ENCODE measurements around the gene EIPR1.
A peak's percentile ranks its signal among the peaks of the same experiment; 100 is the strongest.

The EIPR1 gene

DNA sequence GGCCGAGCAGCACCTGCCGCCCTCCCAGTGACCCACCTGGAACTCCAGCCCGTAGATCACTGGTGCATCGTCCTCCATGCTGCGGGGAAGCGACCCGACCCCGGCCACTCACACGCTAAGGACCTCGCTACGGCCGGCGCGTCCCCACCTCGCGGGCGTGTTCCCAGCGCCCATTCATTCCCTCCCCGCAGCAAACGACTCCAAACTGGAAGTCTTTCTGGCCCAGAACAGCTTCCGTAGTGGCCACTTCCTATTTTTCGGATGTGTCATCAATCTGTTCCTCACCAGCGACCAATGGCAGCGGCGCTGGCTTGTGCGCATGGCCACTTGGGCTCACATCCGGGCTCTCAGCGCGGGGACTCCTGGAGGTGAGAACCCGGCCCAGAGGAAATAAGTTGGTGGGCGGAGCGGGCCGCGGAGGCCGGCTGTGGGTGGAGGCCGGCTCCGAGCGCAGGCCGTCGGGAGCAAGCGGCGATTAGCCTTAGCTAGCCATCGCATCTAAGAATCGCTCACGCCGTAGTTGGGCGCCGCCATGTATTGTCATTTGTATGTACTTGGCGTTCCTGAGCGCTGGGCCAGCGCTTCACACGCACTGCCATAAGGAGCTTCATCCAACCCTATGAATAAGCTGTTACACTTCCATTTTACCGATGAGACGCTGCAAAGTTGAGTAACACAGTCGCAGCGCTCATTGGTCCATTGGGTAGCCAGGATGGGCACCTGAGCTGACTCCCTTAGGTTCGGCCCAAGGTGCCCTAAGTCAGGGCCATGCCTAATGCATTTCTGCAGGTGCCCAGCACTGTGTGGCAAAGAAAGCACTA lies at the start of gene EIPR1:
TSS of gene EIPR1 (minus strand) at position 207 of the 821 bp plus-strand sequence. CDS start at position 78, 129 bp downstream.
- peak; percentile 98 for DNase-seq

DNA sequence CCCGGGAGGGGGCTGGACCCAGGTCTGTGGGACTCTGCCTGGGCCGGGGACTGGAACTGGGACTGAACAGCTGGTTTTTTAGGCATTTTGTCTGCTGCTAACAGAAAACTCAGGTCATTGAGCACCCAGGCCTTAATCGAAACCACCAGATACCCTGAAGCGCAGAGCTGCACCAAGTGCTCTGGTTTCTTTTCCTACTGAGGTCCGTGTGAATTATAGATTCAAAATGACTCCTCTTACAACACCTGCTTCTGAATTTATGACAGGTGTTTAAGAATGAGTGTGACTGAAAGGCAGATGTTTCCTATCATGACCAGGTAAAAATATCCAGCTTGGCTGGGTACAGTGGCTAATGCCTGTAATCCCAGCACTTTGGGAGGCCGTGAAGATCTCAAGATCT lies 49.7 kb upstream of the EIPR1 start:
- DNase-seq: no peak

GRCh38 chr2:3426615-3427014 lies 49.0 kb upstream of the EIPR1 start:
- DNase-seq: no peak

- no peak for DNase-seq
Measured at GRCh38 chr2:3424171-3424795, 46.7 kb upstream of the EIPR1 start.

GRCh38 chr2:3423492-3424170 lies 46.0 kb upstream of the EIPR1 start:
- DNase-seq: peak; percentile 91

DNA sequence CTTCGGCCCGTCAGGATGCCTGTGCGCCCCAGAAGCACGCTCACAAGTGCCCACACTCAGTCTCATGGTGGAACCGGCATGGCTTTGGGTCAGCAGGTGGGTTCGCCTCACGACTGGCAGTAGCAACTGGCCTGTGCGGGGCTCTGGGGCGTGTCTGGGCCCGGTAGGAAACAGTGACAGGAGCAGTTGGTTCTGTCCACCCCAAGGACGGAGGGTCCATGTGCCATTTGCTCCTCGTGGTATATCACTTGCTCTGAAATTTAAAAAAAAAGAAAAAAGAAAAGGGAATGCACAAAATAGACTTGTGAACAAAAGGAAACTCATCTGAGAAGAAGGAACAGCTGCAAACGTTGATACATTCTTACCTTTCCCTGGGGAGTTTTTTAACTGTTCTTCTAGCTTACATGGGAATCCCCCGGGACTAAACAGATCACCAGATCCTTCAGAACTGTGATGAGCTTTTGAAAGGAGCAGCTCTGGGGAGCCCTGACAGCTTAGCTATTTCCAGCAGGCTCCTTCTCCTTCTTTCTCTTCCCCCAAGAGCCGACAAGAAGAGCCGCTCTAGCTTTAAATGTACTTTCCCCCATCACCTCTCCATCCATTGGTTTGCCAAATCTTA lies 44.7 kb upstream of the EIPR1 start:
- no peak for DNase-seq

- DNase-seq: no peak
Measured at GRCh38 chr2:3421580-3421979, 44.0 kb upstream of the EIPR1 start.

DNA sequence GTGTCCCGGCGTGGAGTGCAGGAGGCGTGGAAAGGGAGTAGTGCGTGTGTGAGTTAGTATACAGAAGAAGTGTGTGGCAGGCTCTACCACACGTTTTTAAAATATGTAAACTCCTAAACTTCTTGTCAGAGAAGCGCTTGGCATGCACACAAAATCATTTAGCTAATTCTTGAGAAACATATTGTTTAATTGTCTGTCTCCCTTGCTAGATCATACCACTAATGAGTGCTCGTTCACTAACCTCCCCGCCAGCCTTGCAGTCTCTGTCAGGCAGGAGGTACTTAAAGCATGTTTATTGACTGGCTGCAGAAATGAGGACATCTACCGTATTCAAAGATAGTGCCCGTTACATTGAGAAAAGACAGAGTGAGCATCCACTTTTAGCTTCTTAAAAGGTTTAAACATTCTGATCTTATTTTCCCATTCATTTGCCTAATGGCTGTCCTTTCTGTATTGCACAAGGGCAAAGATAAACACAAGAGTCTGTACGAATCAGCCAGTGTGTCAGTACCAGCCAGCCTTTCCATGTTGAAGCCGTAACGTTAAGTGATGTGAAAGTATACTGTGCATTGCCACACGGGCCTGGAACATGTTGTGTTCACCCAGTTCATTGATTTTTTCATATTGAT lies 43.3 kb upstream of the EIPR1 start:
- no peak for DNase-seq

DNA sequence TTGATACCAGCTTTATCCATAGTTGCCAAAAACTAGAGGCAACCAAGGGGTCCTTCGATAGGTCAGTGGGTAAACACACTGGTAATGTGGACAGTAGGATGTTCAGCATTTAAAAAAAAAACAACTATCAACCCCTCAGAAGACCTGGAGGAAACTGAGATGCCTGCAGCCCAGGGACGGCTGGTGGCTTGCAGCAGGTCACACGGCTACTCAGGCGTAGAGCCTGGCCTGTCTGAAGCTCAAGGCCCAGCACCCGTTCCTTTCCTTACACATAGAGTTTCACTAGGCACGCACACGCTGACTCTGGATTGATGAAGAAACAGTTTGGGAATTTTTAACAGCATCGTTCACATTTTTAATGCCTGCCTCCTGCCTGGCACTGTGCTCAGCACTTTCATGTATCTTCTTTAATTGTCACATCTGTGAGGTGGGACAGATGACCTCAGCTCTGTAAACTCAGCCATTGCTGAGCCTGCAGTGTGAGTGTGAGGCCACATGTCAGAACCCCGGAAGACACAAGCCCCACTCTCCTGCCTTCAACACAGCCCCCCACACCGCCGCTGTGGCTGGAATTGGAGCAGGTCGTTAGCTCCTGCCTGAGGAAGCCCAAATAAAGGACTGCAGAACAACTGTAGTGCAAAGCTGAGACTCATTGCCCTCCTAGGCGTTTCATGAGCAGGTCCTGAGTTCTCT lies 42.6 kb upstream of the EIPR1 start:
- DNase-seq: no peak

GRCh38 chr2:3418766-3419404 lies 41.3 kb upstream of the EIPR1 start:
- DNase-seq: no peak

DNA sequence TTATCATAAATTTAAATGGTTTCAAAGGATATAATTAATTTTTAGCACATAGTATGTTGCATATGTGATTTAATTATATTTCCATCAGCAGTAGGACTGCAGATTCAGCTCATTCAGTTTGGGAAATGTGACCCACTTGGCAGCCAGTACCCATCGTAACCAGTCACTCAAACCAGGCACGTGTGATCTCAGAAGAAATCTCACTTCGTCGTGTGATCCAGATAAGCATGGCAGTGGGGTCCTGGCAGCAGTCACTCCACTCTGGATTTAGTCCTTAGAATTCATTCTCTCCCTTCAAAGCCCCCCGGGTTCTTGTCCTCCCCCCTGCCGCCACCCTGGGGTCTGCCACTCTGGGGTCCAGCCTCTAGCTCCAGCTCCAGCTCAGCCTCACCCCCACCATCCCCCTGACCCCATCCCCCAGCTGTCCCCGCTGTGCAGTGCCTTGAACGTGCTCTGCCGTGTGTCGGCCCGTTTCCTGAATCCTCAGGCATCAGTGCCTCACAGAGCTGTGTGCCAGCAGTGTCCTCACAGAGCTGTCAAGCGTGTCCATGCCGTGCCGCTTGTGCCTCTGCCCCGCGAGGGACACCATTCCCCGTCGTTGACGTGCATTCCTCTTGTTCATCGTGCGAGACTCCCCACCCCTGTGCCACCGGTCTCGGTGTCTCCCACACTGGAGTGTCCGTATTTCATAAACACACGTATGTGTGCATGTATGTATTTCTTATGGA lies 36.7 kb upstream of the EIPR1 start:
- no peak for DNase-seq

- DNase-seq: no peak
Measured at GRCh38 chr2:3413697-3414096, 36.1 kb upstream of the EIPR1 start.

DNA sequence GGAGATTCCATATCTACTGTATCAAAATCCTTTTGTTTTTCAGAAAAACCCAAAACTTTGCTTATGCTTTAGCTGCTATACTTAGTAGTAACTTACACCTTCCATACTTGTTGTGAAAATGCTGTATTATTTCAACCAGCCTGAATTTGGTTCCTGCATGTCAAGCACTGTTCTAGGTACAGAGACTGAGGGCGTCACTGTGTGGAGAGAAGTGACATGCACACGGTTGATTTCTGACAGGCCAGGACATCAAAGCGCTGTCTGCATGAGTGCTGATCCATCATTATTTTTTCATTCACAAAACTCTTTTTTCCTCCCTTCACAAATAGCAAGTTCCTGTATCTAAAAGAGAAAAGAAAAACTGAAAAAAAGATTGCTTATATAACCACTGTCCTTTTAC lies 33.5 kb upstream of the EIPR1 start:
- no peak for DNase-seq

DNA sequence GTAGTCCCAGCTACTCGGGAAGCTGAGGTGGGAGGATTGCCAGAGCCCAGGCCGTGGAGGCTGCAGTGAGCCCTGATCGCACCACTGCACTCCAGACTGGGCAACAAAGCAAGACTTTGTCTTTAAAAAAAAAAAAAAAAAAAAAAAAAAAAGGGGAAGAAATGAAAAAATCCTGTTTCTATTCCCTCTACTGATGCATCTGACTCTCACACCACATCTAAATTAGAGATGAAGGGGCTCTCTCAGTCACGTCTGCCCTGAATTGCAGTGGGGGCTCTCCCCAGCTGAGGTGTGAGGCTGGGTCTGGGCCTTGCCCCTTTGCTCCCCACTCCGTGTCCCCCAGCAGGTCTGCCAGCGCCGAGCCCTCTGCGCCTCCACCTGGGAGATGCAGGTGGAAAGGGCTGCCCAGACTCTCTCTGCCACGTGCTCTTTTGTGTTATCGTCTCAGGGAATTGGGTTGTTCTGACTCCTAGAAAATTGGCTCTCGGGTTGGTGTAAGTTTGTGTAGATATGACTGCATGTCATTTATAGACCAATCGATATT lies 32.1 kb upstream of the EIPR1 start:
- DNase-seq: no peak

DNA sequence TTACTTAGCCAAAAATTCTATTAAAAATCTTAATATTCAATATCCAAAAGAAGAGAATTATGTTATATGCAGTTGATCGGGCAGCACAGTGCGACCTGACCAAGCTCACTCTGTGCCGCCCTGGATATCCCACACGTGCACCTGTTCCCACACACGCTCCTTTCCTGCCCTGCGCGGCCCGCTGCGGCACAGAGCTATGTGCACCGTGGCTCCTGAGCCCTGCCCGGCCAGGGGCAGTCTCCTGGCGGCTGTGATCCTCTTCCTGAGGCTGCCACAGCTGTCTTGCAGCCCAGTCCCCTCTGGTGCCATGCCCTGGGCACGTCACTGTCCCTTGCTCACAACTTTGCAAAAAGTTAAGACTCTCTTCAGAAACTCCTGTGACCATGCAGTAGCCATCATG lies 31.2 kb upstream of the EIPR1 start:
- DNase-seq: no peak

DNA sequence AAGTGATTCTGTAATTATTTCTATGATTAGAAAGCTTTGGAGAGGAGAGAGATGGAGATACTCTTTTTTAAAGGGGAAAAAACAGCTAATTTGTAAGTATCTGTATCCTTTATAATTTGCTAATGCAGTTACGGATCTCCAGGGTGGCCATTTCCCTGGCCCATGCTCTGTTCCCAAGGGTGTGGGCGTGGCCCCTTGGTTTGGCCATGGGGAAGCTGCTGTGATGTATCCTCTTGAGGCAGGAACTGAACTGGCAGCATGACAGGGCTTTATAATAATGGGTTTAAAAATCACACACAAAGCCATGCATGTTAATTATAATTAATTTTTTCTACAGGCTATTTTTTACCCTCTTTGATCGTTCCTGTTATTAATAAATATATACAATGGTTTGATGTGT lies 28.9 kb upstream of the EIPR1 start:
- DNase-seq: no peak

- no peak for DNase-seq
Measured at GRCh38 chr2:3405876-3406275, 28.3 kb upstream of the EIPR1 start.

- no peak for DNase-seq
Measured at GRCh38 chr2:3405307-3405706, 27.7 kb upstream of the EIPR1 start.

- no peak for DNase-seq
Measured at GRCh38 chr2:3404349-3404894, 26.8 kb upstream of the EIPR1 start.

DNA sequence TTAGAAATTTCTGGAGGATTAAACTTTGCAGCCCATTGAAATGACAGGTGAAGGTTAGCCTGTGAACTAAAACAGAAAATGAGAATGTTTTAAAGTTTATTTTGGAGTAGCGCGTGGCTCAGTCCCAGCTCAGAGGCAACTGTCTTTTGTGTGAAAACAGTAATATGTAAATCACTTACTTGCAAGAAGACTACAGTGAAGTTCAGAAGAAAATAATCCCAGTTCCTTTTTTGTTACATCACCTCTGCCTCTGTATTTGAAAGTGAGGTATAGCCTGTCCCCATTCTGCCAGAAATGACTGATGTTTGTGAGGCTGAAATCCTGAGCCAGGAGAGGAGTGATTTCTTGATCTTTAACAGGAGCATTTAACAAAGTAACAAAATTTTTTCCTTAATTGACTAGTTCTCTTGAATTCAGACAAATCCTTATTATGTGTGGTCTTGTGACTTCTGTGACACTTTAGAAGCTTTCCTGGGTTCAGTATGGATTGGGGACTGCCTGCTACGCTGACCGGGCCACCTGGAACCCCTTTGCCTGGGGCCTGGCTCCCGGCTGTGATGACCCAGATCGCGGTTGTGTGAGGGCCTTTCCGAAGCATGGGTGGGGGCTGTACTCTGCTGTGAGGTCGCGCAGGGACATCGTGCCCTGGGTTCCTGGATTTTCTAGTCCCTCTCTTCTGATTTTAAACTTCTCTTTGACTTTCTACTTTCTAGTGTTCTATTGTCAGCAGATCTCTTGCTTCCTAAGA lies 26.1 kb upstream of the EIPR1 start:
- no peak for DNase-seq
